Pulmonary artery endothelial cell (primary cell): ENCODE measurements around the gene STK38L. TPM values are rescaled to one million over a fixed set of nuclear protein-coding genes. Genes with fewer than 3 reads are reported as not detected.

Experiments used
- DNase-seq: peaks from one replicate; pipeline ENCODE4 v3.0.0-alpha.2; 2011; ENCODE audit warnings: low read depth, low spot score
- total RNA-seq: library from RNA; depleted of rRNA; stranded (reverse); fragments of >200 nt; gene quantifications from 2 replicates; pipeline ENCODE4 v1.2.3, GENCODE V29; 2014

STK38L gene
- total RNA-seq, 1 donor from 2014 or later = 26.6 TPM

- no peak for DNase-seq
Measured at GRCh38 chr12:27276275-27276674, 32.2 kb downstream of the STK38L start.

GRCh38 chr12:27277846-27278260, 33.8 kb downstream of the STK38L start:
- no peak for DNase-seq

DNA sequence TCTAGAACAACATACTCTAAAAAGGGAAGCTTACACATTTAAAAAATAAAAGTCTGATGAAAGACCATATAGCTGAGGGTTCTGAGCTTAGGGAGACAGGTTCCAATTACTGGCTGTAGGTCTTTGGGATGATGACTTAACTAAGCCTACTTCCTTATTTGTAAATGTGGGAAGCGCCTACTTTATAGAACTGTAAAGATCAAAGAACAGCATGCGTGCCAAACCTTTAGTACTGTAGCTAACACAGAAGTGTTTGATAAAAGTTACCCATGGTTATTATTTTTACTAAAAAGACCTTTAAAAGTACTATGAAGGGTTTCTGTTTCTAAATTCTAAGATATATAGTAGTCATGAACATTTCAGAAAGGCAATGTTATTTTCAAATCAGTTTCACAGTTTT, 35.7 kb downstream of the STK38L start:
- no peak for DNase-seq

GRCh38 chr12:27280412-27280811, 36.3 kb downstream of the STK38L start:
- no peak for DNase-seq

GRCh38 chr12:27282754-27283153, 38.7 kb downstream of the STK38L start:
- DNase-seq = no peak

GRCh38 chr12:27284021-27284420, 39.9 kb downstream of the STK38L start:
- no peak for DNase-seq

DNA sequence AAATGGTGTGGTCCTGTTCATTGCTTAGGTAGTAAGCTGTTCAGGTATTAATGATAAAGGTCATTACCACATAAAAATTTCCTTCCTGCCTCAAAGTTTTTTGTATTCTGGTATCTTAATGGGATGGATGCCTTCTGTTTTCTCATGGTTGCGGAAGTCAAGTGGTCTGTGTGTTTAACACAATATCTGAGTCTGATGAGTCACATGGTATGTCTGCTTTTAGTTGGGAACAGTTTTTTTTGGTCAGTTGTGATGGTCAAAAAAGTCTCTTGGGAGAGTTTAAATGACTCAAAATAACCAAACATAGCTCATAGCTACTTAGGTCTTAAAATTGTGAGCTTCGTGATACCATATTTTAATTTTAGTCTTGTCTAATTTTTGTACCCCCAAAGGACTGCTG, 40.7 kb downstream of the STK38L start:
- peak; percentile 62 for DNase-seq

DNA sequence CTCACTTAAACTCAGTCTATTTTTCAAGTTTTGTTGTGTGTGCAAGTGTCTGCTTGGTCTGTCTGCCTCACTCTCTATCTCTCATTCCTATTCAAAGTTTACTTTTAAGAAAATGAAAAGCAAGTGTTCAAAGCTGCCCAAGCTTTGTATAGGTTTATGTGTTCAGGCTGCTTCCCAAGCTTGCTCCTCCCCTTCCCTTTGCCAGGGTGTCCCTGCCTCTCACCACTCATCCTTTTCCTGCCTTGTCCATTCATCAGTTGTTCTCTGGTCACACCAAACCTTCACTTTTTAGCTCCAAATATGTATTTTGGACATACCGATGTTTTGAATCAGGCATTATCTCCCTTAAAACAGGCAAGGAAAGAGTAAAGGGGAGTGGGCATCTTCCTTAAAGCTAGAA, 41.3 kb downstream of the STK38L start:
- DNase-seq = no peak

GRCh38 chr12:27289414-27289813, 45.3 kb downstream of the STK38L start:
- no peak for DNase-seq

DNA sequence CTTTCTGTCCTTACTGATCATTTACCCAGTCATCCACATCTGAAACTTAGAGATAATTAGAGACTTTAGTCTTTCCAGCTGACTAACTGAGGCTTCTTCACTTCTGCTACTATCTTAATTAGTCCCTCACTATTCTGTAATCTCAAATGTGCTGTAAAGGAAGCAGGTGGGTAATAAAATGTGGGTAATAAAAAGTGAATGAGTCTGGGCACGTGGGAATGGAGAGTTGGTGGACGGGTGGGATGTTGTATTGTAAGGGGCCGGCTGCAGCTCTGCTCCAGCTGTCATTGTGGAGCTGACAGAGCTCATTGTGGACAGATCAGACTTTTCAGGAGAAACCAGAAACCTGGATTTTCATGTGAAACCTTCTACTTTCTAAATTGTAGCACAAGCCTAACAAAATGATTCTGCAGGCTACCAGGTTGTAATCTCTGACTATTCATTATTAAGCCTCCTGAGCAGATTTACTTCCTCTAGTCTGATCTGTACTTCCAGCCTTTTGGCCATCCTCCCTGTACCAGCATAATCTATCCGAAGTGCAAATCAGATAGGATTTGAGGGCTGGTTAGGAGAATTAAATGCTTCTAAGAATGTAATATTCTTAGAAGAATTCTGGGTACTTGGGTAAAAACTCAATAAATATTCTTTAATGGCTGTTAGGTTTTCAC, 46.5 kb downstream of the STK38L start:
- DNase-seq = no peak

DNA sequence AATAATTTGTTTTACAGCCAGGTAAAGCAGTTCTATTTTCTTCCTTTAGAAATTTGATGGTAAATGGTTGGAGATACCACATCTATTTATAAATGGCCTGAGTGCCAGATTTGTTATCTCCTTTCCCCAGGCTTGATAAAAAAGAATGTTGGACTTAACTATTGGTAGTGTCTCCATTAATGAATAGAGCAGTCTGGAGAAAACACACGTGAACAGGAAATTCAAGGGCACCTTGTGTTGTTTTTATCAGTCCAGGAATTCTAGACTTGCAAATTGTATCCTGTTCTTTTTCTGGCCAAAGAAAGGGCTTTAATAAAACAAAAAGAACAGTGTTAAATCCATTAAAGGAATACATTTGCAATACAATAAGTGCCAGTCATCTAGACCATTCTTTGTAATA, 47.8 kb downstream of the STK38L start:
- DNase-seq = peak; percentile 87

DNA sequence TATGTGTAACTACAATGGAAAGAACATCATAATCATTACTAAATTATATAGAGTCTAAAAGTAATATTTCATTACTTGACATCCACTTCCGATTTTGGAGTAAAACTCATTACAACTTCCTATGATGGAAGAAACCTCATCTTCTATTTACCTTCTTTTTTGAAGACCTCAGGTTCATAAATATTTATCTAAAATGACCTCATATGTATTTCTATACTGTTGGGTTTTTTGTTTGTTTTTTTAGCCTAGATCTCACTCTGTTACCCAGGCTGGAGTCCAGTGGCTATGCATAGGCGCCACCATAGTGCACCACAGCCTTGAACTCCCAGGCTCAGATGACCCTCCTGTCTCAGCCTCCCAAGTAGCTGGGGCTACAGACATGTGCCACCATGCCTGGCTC, 48.6 kb downstream of the STK38L start:
- DNase-seq = no peak

GRCh38 chr12:27293463-27293862, 49.4 kb downstream of the STK38L start:
- no peak for DNase-seq

DNA sequence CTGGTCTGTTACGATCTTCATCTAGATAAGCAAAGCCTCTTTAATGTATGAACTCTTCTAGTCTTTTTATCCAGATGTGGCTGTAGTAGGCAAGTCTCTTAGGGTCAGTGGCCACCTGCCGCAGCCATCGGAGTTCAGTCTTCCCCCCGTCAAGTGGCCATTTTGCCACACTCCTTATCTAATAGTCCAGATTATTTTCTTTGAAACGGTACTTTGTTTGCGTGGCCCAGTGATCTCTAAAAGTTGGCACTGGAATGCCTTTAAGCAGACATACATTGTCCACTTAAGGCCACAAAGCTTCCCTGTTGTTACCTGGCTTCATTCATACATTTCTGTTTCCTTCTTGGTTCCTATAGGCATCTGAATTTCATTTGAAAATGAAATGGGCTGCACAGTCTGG, 52.6 kb downstream of the STK38L start:
- no peak for DNase-seq

DNA sequence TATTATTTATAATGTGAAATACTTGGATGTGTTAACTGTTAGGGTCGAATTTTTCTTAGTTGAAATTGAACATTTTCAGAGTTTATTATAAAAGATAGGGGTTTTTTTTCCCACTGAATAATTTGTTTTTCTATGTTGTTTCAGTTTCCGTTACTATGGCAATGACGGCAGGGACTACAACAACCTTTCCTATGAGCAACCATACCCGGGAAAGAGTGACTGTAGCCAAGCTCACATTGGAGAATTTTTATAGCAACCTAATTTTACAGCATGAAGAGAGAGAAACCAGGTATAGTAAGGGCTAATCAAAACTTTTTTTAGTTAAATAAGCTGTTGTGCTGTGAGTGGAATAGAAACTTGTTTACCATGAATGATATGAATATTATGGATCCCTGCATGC, 53.5 kb downstream of the STK38L start:
- DNase-seq = peak; percentile 49

- no peak for DNase-seq
Measured at GRCh38 chr12:27299102-27299501, 55.0 kb downstream of the STK38L start.

GRCh38 chr12:27300226-27300625, 56.1 kb downstream of the STK38L start:
- no peak for DNase-seq

DNA sequence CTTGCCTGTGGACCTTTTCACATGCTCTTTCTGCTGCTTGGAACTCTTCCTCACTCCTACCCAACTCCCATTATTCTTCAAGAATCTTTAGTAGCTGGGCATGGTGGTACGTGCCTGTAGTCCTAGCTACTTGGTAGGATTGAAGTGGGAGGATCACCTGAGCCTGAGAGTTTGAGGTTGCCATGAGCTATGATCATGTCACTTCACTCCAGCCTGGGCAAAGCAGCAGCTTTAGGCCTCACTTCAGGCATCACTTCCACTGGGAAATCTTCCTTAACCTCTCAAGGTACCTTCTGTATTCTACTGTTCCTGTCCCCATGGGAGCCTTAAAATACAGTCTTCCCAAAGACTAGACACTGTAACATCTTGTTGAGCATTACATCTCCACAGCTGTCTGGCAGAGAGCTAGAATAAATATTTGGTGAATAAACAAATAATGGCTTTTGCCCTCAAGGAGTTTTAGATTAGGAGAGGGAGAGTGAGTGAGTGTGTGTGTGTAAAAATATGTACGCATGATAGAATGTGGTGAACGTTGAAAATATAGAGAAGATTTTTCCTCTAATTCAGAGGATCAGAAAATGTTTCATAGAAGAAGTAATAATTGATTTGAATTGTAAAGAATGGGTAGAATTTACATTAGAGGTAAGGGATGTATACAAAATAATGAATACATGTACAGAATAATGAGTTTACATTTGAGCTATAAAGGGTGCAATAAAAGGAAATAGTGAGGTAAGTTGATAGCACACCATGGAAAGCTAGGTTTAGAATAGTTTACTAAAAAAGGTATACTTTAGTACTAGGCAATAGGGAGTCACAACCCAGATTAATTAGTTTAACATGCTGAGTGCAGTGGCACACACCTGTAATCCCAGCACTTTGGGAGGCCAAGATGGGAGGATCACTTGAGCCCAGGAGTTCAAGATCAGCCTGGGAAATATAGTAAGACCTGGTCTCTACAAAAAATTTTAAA, 59.3 kb downstream of the STK38L start:
- DNase-seq = no peak

GRCh38 chr12:27304856-27305255, 60.8 kb downstream of the STK38L start:
- no peak for DNase-seq

DNA sequence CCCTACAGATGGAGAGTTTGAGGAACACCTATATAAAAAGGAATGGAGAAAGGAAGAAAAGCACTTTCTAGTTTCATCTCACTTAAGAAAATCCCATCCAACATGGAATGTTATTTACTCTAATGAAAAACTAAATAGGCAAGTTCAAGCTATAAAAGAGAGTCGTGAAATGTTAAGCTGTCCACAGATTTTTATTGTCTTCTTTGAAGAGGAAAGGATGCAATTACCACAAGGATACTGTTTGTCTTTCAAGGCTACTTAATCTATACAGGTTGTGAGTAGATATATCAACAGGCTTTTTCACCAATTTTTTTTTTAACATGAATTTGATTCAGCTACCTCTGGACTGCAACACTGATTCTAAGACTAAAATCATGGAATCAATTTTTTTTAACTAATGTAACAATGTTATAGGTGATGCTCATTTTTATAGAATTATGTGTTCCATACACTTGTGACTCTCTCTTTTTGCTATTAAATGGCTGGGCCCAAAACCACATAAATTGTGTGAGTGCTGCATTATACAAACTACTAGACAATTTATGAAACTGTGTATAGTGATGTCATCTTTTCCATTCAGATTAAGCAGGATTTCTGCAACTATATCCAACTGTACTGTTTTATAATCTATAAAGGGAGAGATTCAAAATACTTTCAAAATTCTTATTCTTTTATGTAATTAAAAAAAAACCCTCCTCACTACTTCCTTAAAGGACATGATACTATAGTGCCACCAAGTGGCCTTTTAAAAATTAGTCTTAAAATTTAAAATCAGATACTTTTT, 61.8 kb downstream of the STK38L start:
- DNase-seq = no peak

GRCh38 chr12:27309293-27309994, 65.4 kb downstream of the STK38L start:
- no peak for DNase-seq
